ENCODE data around the gene PRMT1.

DNA sequence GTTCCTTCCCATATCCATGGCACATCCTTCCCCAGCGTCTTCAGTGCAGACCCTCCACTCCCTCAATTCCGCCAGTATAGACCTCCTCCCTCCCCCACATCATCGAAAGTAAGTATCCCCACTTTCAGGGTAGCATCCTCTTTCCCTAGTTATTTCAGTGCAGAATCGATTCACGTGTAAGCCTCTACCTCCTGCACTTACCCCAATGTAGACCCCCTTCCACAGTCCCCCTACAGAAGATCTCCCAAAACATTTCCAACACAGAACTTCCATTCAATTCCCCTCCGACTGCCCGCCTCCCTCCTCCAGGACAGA is 12.1 kb upstream of the PRMT1 start:
- no peak for TF ChIP-seq ESRRA (CRISPR knock-in tag; IDR thresholded peaks at IDR 0.05; ENCODE audit: borderline replicate concordance)
- TF ChIP-seq, protein P1, sequence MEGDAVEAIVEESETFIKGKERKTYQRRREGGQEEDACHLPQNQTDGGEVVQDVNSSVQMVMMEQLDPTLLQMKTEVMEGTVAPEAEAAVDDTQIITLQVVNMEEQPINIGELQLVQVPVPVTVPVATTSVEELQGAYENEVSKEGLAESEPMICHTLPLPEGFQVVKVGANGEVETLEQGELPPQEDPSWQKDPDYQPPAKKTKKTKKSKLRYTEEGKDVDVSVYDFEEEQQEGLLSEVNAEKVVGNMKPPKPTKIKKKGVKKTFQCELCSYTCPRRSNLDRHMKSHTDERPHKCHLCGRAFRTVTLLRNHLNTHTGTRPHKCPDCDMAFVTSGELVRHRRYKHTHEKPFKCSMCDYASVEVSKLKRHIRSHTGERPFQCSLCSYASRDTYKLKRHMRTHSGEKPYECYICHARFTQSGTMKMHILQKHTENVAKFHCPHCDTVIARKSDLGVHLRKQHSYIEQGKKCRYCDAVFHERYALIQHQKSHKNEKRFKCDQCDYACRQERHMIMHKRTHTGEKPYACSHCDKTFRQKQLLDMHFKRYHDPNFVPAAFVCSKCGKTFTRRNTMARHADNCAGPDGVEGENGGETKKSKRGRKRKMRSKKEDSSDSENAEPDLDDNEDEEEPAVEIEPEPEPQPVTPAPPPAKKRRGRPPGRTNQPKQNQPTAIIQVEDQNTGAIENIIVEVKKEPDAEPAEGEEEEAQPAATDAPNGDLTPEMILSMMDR (IDR thresholded peaks at IDR 0.05) = no peak
- TF ChIP-seq TEAD4 (CRISPR knock-in tag; IDR thresholded peaks at IDR 0.05) = no peak
- TF ChIP-seq NFYB (CRISPR knock-in tag; conservative IDR thresholded peaks at IDR 0.05; ENCODE audit: low read depth) = no peak
- TF ChIP-seq, protein P2, sequence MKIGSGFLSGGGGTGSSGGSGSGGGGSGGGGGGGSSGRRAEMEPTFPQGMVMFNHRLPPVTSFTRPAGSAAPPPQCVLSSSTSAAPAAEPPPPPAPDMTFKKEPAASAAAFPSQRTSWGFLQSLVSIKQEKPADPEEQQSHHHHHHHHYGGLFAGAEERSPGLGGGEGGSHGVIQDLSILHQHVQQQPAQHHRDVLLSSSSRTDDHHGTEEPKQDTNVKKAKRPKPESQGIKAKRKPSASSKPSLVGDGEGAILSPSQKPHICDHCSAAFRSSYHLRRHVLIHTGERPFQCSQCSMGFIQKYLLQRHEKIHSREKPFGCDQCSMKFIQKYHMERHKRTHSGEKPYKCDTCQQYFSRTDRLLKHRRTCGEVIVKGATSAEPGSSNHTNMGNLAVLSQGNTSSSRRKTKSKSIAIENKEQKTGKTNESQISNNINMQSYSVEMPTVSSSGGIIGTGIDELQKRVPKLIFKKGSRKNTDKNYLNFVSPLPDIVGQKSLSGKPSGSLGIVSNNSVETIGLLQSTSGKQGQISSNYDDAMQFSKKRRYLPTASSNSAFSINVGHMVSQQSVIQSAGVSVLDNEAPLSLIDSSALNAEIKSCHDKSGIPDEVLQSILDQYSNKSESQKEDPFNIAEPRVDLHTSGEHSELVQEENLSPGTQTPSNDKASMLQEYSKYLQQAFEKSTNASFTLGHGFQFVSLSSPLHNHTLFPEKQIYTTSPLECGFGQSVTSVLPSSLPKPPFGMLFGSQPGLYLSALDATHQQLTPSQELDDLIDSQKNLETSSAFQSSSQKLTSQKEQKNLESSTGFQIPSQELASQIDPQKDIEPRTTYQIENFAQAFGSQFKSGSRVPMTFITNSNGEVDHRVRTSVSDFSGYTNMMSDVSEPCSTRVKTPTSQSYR (CRISPR knock-in tag; IDR thresholded peaks at IDR 0.05) = no peak
- TF ChIP-seq, protein P3, sequence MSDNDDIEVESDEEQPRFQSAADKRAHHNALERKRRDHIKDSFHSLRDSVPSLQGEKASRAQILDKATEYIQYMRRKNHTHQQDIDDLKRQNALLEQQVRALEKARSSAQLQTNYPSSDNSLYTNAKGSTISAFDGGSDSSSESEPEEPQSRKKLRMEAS (CRISPR knock-in tag; IDR thresholded peaks at IDR 0.05) = no peak
- TF ChIP-seq CREM (CRISPR knock-in tag; IDR thresholded peaks at IDR 0.05) = no peak
- TF ChIP-seq MYBL2 (CRISPR knock-in tag; IDR thresholded peaks at IDR 0.05) = no peak
- TF ChIP-seq, protein P4, sequence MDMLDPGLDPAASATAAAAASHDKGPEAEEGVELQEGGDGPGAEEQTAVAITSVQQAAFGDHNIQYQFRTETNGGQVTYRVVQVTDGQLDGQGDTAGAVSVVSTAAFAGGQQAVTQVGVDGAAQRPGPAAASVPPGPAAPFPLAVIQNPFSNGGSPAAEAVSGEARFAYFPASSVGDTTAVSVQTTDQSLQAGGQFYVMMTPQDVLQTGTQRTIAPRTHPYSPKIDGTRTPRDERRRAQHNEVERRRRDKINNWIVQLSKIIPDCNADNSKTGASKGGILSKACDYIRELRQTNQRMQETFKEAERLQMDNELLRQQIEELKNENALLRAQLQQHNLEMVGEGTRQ (CRISPR knock-in tag; IDR thresholded peaks at IDR 0.05) = no peak

Measured in WTC11 (cell line).